BLaER1 treated with 17β-estradiol and CSF1 and Interleukin-3, amounts not matched to agents 10 nM and 100 nM (cell line): ENCODE measurements around the gene TCN1.
A peak's percentile ranks its signal among the peaks of the same experiment; 100 is the strongest.
"Not testable (repeated sequence)": the region's sequence is repeated elsewhere in the genome, so short reads cannot be mapped to it uniquely, and the experiment has no call there.

ENCODE experiments used
- H3K27ac ChIP-seq, 11 experiments: shearing (Covaris generic); formaldehyde crosslinking; 2 replicates each; pipeline ENCODE4 v1.8.1; 2022
- H3K27me3 ChIP-seq, 11 experiments: shearing (Covaris generic); formaldehyde crosslinking; 2 replicates each; pipeline ENCODE4 v1.8.1; 2022
- H3K36me3 ChIP-seq, 11 experiments: shearing (Covaris generic); formaldehyde crosslinking; 2 replicates each; pipeline ENCODE4 v1.8.1; 2022
- H3K4me1 ChIP-seq, 10 experiments: shearing (Covaris generic); formaldehyde crosslinking; 2 replicates each; pipeline ENCODE4 v1.8.1; 2022
- H3K4me2 ChIP-seq, 11 experiments: shearing (Covaris generic); formaldehyde crosslinking; 2 replicates each; pipeline ENCODE4 v1.8.1; 2022
- H3K4me3 ChIP-seq, 10 experiments: shearing (Covaris generic); formaldehyde crosslinking; 2 replicates each; pipeline ENCODE4 v1.8.1; 2022
- H3K9ac ChIP-seq, 11 experiments: shearing (Covaris generic); formaldehyde crosslinking; 2 replicates each; pipeline ENCODE4 v1.8.1; 2022
- H3K9me3 ChIP-seq, 11 experiments: shearing (Covaris generic); formaldehyde crosslinking; replicated peaks in 1 of 11; 2 replicates each; pipeline ENCODE4 v1.8.1; 2022
- H4K20me1 ChIP-seq, 11 experiments: shearing (Covaris generic); formaldehyde crosslinking; 2 replicates each; pipeline ENCODE4 v1.8.1; 2022
- Cebpa-rat ChIP-seq, 11 experiments: shearing (Covaris generic); IDR thresholded peaks; 2 replicates each; pipeline ENCODE4 v1.8.1; 2022

Gene TCN1

GRCh38 chr11:59866836-59867235 lies 549 bp upstream of the TCN1 start:
- H4K20me1 ChIP-seq, result no peaks in the 10 kb centered on the region
- H3K36me3 ChIP-seq, result no peaks in the 10 kb centered on the region
- peak overlapping the region in 8 of 11 experiments; percentile 14 to 62 (median 30); a peak in 12 of 22 replicates for H3K4me2 ChIP-seq
- no peaks in the 10 kb centered on the region for H3K27me3 ChIP-seq
- H3K27ac ChIP-seq, result peak overlapping the region in 8 of 11 experiments; percentile 5 to 51 (median 32); a peak in 11 of 22 replicates
- H3K9ac ChIP-seq, result no peak overlapping the region
- no peak for TF ChIP-seq Cebpa-rat (IDR thresholded peaks at IDR 0.05)
- peaks cover 0 to 44% (median 9%) of the 10 kb centered on the region in 10 experiments; a peak in 12 of 20 replicates for H3K4me1 ChIP-seq
- no peak overlapping the region for H3K4me3 ChIP-seq
- peaks cover 0 to 12% (median 4%) of the 10 kb centered on the region in 11 experiments; a peak in 7 of 22 replicates for H3K9me3 ChIP-seq

- Histone ChIP-seq H3K27ac (peak overlapping the region in 5 of 11 experiments; percentile 8 to 59 (median 51); a peak in 8 of 22 replicates), H3K27me3 (no peaks in the 10 kb centered on the region), H3K4me2 (peak overlapping the region in 4 of 11 experiments; percentile 6 to 62 (median 46); a peak in 6 of 22 replicates), H4K20me1 (no peaks in the 10 kb centered on the region), H3K9ac (no peak overlapping the region), H3K36me3 (no peaks in the 10 kb centered on the region), H3K4me3 (no peak overlapping the region), H3K4me1 (peaks cover 0 to 44% (median 9%) of the 10 kb centered on the region in 10 experiments; a peak in 12 of 20 replicates), H3K9me3 (peaks cover 0 to 4% (median 0%) of the 10 kb centered on the region in 11 experiments; a peak in 1 of 22 replicates)
- no peak for TF ChIP-seq Cebpa-rat (IDR thresholded peaks at IDR 0.05)
Observed at GRCh38 chr11:59865031-59865430, 1.3 kb downstream of the TCN1 start.

GRCh38 chr11:59862252-59862651 lies 4.0 kb downstream of the TCN1 start:
- Histone ChIP-seq H3K27me3 (no peaks in the 10 kb centered on the region), H3K4me3 (no peak overlapping the region), H3K9ac (no peak overlapping the region), H3K4me2 (no peak overlapping the region; a peak in 1 of 22 replicates), H3K27ac (no peak overlapping the region), H3K36me3 (no peaks in the 10 kb centered on the region), H3K9me3 (peaks cover 0 to 4% (median 0%) of the 10 kb centered on the region in 11 experiments; a peak in 1 of 22 replicates), H4K20me1 (no peaks in the 10 kb centered on the region), H3K4me1 (peaks cover 0 to 51% (median 9%) of the 10 kb centered on the region in 10 experiments; a peak in 12 of 20 replicates)
- no peak for TF ChIP-seq Cebpa-rat (IDR thresholded peaks at IDR 0.05)

GRCh38 chr11:59859673-59860072 lies 6.6 kb downstream of the TCN1 start:
- Histone ChIP-seq H4K20me1 (no peaks in the 10 kb centered on the region), H3K4me2 (no peak overlapping the region), H3K4me1 (peaks cover 0 to 26% (median 0%) of the 10 kb centered on the region in 10 experiments; a peak in 7 of 20 replicates), H3K4me3 (no peak overlapping the region), H3K27ac (no peak overlapping the region), H3K36me3 (no peaks in the 10 kb centered on the region), H3K9ac (no peak overlapping the region), H3K27me3 (no peaks in the 10 kb centered on the region), H3K9me3 (no peaks in the 10 kb centered on the region)
- no peak for TF ChIP-seq Cebpa-rat (IDR thresholded peaks at IDR 0.05)

- Histone ChIP-seq H3K36me3 (no peaks in the 10 kb centered on the region), H4K20me1 (no peaks in the 10 kb centered on the region), H3K4me2 (peak overlapping the region in 3 of 11 experiments; percentile 10 to 28 (median 25); a peak in 5 of 22 replicates), H3K9me3 (no peaks in the 10 kb centered on the region), H3K27me3 (no peaks in the 10 kb centered on the region), H3K4me3 (no peak overlapping the region), H3K9ac (no peak overlapping the region), H3K27ac (no peak overlapping the region), H3K4me1 (peaks cover 0 to 17% (median 0%) of the 10 kb centered on the region in 10 experiments; a peak in 7 of 20 replicates)
- TF ChIP-seq Cebpa-rat (IDR thresholded peaks at IDR 0.05), result no peak
Observed at GRCh38 chr11:59857439-59858434, 8.6 kb downstream of the TCN1 start.

GRCh38 chr11:59854871-59855270 lies 11.4 kb downstream of the TCN1 start:
- Histone ChIP-seq H3K4me1 (peaks cover 0 to 9% (median 0%) of the 10 kb centered on the region in 10 experiments; a peak in 7 of 20 replicates), H4K20me1 (no peaks in the 10 kb centered on the region), H3K36me3 (no peaks in the 10 kb centered on the region), H3K9me3 (0 out of 22 replicates have a peak, but pooled peaks cover 0 to 5% (median 0%) of the 10 kb centered on the region in 11 experiments), H3K27me3 (no peaks in the 10 kb centered on the region), H3K9ac (no peak overlapping the region), H3K27ac (no peak overlapping the region), H3K4me3 (no peak overlapping the region), H3K4me2 (no peak overlapping the region)
- TF ChIP-seq Cebpa-rat (IDR thresholded peaks at IDR 0.05), result no peak

GRCh38 chr11:59851416-59851815 lies 14.9 kb downstream of the TCN1 start:
- not testable (repeated sequence) for H3K27ac ChIP-seq, H3K4me3 ChIP-seq, H3K27me3 ChIP-seq, H3K4me2 ChIP-seq, H3K9ac ChIP-seq, H3K9me3 ChIP-seq, H4K20me1 ChIP-seq, H3K4me1 ChIP-seq, H3K36me3 ChIP-seq

- H4K20me1 ChIP-seq, H3K36me3 ChIP-seq, H3K9me3 ChIP-seq, H3K4me2 ChIP-seq, H3K4me1 ChIP-seq, H3K9ac ChIP-seq, H3K27ac ChIP-seq, H3K27me3 ChIP-seq, H3K4me3 ChIP-seq: not testable (repeated sequence)
Observed at GRCh38 chr11:59849551-59849950, 16.7 kb downstream of the TCN1 start.

- H3K9ac ChIP-seq, result no peak overlapping the region
- TF ChIP-seq Cebpa-rat (IDR thresholded peaks at IDR 0.05), result no peak
- H3K4me3 ChIP-seq, result no peak overlapping the region
- H3K36me3 ChIP-seq, result no peaks in the 10 kb centered on the region
- H3K4me1 ChIP-seq, result no peaks in the 10 kb centered on the region
- 0 out of 22 replicates have a peak, but pooled peaks cover 0 to 5% (median 0%) of the 10 kb centered on the region in 11 experiments for H3K9me3 ChIP-seq
- no peak overlapping the region for H3K27ac ChIP-seq
- H3K4me2 ChIP-seq, result no peak overlapping the region
- no peaks in the 10 kb centered on the region for H3K27me3 ChIP-seq
- H4K20me1 ChIP-seq, result no peaks in the 10 kb centered on the region
Observed at GRCh38 chr11:59849129-59849528, 17.2 kb downstream of the TCN1 start.

- not testable (repeated sequence) for H3K4me3 ChIP-seq, H4K20me1 ChIP-seq, H3K4me2 ChIP-seq, H3K36me3 ChIP-seq, H3K27me3 ChIP-seq, H3K27ac ChIP-seq, H3K9me3 ChIP-seq, H3K9ac ChIP-seq, H3K4me1 ChIP-seq
Observed at GRCh38 chr11:59848439-59848838, 17.8 kb downstream of the TCN1 start.
